Fibroblast of skin of left biceps (primary cell): ENCODE measurements around the gene ENTR1.
A peak's percentile ranks its signal among the peaks of the same experiment; 100 is the strongest.

Source experiments
- DNase-seq, 2 experiments: peaks; one replicate each; pipeline ENCODE4 v3.0.0-alpha.2; 2013; ENCODE audit warnings: low read depth in 2 of 2

ENTR1 gene, protein sequence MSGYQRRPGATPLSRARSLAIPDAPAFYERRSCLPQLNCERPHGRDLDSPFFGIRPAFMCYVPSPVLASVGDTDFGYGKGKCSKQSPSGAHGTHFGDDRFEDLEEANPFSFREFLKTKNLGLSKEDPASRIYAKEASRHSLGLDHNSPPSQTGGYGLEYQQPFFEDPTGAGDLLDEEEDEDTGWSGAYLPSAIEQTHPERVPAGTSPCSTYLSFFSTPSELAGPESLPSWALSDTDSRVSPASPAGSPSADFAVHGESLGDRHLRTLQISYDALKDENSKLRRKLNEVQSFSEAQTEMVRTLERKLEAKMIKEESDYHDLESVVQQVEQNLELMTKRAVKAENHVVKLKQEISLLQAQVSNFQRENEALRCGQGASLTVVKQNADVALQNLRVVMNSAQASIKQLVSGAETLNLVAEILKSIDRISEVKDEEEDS

DNA sequence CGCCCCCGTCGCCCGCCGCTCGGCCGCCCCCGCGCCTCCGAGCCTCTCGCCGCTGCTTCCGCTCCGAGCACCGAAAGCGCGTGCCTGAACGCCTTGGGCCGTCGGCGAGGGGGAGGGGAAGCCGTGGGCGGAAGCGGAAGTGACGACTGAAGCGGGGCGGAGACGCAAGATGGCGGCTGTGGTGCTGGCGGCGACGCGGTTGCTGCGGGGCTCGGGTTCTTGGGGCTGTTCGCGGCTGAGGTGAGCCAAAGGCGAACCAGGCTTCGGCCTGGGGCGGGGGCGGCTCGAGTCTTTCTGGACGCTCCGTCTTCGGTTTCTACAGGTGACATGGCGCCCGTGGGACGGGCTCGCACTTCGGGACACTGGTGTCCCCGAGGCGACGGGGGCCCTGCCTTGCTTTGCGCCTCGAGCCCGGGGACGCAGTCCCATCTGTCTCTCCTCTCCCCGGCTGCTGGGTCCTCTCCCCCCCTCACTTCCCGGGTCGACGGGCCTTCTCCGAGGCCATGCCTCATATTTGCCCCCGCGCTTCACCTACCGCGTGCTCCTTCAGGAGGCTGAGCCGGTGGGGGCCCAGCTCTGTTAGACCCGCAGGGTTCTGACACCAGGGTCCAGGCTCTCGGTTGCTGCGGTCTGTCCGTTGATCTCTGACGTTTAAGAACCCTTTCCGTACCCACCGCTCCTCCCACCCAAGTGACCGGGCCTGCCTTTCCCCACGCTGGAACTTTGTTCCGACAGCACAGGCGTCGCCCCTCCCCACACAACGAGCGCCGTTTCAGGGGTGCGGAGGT, at the start of gene ENTR1, which contains the start of gene PMPCA:
TSS of gene ENTR1 (minus strand) at position 115 of the 788 bp plus-strand sequence. CDS start 217 bp downstream, outside the sequence.
TSS of gene PMPCA (plus strand) at position 159 of the 788 bp plus-strand sequence. CDS start at position 170, 11 bp downstream.
- DNase-seq, result peak; percentile 53 to 55

DNA sequence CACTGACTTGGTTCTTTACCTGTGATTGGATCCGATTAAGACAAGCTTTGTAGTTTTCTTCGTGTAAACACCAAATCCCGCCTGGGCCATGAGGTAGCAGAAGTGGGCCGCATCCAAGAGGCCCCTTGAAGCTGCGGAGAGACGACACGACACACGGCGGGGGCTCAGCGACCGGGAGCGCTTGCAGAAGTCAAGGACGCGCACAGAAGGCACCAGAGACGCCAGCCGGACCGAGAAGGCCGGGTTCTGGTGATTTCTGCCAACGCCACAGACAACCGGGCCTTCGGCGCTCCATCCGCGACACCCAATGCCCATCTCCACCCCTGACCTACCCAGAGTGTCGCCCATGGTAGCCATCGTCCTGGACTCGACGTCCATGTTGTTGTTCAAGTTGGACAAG, 49.0 kb upstream of the ENTR1 start:
- DNase-seq, result no peak

DNA sequence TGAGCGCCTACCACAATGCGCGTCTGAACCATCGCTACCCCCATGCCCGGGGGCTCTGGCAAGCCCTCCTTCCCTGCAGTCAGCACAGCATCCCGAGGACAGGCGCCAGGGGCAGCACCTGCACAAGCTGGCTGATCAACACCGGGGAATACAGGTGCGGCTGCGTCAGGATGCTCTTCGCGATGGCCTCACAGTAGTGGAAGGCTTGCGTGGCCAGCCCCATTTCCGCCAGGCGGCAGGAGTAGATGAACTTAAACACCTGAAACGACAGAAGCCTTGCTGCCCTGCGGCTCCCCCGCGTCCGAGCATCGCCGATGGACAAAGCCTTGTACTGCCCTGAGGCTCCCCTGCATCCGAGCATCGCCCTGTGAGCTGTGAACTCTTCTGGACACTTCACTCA, 46.9 kb upstream of the ENTR1 start:
- no peak for DNase-seq

DNA sequence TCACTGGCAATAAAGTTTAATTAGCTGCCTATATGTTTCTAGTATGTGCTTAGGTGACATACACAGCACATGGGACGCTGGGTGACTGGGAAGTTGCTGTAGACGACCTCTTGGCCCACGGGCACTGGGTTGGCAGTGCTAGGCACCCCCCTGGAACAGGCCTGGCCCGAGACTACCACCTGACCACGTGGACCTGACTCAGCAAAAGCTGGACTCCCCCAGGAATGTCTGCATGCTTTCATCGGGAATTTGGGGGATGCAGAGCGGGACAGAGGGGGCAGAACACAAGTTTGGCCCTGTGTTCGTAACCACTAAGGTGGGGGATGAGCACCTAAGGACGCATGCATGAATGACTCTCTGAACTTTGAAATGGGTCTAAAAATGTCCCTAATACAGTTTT, 45.8 kb upstream of the ENTR1 start:
- no peak for DNase-seq

DNA sequence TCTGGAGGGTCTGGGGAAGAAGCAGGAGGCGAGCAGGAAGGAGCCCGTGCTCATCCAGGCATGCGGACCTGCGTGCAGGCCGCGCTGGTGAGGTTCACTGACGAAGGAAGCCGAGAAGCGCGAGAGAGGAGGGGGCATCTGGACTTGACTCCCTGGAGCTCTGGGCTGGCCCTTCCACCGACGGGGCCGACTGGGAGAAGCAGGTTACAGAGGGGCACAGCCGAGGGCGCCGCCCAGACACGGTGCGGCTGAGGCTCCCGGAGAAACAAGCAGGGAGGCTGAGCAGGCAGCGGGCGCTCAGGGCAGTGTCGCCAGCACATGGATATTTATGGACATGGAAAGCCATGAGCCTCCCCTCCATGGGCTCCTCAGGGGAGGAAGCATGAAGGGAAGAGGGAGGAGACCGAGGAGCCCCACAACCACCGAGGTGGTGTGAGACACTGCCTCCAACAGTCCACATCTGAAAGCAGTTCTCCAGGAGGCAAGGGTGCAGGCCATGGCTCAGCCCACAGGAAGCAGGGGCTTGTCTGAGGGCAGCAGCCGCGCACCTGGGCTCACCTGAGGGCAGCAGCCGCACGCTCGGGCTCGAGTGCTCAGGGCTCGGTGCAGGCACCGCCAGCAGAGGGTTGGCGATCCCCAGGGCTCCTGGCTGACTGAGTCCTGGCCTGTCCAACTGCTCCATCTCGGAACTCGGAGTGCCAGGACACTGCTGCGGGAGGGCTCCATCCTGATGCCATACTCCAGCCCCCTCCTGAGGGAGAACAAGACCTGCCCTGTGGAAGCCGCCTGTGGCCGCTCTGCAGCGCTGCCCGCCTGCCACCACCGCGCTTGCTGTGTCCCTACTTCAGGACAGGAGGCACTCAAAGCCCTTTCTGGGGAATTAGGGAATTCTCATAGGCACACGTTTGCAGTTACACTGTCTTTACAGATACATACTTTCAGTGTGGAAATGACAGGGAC, 44.9 kb upstream of the ENTR1 start:
- DNase-seq, result no peak

DNA sequence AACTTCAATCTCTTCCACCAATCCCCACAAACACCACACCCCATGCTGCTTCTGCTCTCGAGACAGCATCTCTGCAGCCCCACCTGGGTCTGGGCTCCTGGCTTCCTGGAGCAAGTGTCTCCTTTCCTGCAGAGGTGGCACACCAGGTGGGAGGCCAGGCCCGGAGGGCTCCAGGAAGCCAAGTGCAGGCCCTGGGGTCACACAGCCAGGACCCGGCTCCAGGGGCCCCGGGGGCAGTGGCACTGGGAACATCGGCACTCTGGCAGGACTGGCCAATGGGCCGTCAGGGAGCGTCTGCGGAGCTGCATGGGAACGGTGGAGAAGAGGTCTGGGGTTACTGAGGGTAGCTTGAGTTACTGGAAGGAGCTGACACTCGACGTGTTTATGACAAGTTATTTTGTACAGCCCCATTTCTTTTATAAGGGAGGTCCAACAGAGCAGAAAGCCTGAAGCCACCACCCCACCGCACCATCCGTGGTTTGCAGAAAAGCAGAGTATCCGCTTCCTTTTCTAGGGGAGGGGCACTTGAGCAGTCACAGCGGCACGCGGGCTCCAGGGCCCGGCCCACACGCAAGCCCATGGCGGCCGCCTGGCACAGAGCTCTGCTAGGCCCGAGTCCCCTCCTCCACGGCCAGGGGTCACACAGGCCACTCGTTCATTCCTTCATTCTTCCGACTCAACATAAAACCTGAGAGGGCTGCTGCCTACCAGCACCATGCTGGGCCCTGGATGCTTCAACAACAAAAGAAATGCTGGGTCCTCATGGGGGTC, 43.8 kb upstream of the ENTR1 start:
- DNase-seq, result no peak

DNA sequence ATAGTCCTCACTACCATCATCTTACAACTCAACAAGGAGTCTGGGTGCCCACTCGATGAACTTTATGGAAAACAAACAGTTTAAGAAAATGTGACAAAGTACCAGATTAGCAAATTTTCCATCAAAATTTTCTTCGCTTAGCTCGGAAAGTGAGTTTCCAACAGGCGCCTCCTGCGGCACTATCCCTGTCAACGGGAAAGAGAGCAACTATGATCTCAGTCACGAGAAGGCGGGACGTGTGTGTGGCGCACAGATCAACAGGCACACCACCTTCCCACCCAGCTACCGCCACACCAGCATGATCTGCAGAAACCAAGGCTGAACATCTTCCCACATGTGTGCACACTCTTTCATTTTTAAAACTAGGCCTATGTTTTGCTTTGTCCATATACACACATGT, 42.9 kb upstream of the ENTR1 start:
- no peak for DNase-seq

DNA sequence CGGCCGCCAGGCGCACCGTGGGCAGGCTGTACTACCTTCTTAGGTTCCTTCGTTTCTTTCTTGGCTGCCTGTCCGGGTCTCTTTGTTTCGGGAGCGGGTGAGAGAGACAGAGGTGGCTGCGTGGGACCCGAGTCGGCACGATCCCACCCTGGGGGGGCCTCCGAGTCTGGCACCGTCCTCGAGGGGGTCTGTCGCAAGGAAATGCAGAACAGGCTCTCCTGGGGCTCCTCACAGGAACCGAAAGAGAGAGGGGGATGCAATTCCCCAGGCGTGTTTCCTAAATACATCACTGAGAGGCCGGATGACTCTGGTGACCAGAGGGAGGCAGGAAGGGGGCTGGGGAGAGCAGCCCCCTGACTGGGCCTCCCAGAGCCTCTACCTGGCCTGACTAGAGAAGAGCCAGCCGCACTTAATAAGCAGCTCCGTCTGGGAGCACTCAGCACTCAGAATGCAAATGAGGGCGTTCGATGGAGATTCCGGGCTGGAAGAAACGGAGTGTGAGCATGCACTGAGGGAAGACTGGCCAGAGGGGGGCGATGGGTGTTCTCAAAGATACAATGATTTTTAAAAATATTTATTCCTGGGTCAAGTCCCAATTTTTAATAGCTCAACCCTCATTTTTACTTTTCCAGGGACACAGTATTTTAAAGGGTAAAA, 40.9 kb upstream of the ENTR1 start:
- no peak for DNase-seq

DNA sequence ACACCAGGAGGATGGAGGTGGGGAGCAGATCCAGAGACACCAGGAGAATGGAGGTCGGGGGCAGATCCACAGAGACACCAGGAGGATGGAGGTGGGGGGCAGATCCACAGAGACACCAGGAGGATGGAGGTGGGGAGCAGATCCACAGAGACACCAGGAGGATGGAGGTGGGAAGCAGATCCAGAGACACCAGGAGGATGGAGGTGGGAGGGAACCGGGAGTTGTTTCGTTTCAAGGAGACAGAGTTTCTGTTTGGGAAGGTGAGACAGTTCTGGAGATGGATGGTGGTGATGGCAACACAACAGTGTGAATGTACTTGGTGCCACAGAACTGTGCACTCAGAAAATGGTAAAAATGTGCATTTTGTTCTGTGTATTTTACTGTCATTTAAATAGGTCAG, 38.2 kb upstream of the ENTR1 start:
- no peak for DNase-seq

DNA sequence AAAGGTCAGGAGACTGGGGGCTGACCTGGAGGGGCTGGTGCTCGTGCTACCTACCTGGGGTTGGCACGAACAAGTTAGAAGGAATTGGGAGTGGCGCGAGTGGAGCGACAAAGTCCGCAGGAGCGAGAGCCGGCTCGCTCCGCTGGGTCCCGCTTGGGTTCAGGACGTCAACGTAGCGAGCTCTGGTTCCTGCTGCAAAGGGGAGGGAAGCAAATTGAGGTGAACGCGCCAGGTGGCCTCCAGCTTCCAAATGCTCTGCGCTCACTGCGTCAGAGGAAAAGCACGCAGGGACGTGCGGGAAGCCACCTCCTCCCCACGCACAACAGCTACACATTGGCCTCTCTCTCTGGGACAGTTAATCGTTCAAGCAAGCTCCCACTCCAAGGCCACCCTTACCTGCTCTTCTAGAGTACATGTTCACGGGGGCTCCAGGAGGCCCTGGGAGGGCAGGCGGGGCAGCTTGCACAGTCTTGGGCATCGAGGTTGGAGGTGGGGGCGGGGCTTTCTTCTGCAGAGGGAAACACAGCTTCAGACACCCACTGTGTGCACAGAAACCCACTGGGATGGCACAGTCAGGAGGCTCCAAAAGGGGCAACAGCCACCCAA, 36.9 kb upstream of the ENTR1 start:
- DNase-seq, result no peak

DNA sequence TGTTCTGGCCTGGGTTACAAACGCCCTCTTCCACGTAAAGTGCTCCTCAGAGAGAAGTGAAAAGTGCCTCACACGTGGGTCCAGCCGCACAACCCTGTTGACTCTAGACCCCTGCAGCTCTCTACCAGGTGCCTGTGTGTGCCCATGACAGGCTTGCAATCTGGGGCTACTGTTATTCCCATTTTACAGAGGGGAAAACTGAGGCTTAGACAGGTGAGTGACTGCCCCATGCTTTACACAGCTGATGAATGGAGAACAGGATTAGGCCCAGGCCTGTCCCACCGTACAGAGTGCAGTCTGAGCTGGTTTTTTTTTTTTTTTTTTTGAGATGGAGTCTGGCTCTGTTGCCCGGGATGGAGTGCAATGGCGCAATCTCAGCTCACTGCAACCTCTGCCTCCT, 35.4 kb upstream of the ENTR1 start:
- DNase-seq, result no peak

DNA sequence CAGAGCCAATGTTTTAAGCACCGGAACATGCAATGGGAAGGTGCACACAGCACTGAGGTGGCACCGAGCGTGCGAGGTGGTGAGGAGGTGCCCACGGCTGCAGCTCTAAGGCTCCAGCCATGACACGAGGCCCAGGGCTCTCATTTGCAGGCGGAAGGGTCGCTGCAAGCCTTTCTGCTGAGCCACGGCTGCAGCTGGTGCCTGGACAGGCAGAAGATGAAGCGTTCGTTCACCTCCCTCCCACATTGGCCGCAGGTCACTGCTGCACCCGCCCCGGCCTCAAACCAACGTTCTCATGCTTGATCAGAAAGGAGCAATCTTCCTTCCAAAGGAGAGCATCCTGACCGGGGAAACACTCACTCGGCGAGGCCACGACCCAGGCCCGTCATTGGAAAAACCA, 33.7 kb upstream of the ENTR1 start:
- DNase-seq, result no peak

DNA sequence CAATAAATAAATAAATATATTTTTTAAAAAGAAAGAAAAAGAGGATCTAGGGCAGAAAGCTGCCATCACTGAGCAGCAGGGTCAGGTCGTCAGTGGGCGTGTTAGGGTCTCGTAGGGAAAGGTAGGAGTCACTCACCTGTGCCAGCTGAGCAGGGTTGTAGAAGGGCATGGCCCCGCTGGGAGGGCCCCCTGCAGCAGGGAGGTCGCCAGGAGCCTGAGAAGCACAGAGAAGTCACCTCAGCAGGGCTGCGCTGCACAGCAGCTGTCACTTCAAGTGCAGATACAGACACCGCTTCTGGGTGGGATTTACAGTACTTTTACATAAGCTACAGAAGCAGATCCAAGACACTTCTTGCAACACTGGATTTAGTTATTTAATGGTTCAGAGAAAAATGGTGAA, 33.3 kb upstream of the ENTR1 start:
- no peak for DNase-seq

DNA sequence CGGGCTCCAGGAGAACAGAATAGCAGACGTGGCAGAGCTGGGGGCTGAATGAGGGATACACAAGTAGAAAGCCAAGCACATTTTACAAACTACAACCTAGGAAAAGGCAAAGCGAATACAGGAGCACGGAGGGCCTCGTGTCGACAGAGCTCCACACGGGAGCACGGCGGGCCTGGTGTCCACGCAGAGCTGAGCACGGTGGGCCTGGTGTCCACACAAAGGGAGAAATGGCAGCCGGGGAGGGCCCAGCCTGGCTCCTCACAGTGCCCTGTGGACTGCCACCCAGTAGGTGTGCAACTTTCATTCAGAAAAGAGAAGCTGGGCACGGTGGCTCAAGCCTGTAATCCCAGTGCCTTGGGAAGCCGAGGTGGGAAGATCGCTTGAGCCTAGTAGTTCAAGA, 32.7 kb upstream of the ENTR1 start:
- no peak for DNase-seq

DNA sequence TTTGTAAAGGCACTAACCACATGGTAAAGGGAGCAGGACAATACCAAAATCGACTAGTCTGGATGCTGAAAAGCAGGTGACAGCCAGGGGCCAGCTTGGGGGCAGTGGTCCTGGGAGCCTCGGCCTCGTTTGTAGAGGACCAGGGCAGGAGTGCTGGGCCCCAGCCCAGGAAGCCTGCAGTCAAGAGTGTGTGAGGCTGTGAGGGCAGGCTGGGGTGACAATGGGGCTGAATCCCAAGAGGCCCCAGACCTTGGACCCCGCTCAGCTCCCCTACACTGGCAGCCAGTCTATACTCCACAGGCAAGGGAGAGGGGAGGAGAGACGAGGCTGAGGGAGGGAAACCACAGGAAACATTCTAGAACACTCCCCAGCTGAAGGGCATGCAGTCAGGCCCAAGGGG, 31.9 kb upstream of the ENTR1 start:
- DNase-seq, result no peak

DNA sequence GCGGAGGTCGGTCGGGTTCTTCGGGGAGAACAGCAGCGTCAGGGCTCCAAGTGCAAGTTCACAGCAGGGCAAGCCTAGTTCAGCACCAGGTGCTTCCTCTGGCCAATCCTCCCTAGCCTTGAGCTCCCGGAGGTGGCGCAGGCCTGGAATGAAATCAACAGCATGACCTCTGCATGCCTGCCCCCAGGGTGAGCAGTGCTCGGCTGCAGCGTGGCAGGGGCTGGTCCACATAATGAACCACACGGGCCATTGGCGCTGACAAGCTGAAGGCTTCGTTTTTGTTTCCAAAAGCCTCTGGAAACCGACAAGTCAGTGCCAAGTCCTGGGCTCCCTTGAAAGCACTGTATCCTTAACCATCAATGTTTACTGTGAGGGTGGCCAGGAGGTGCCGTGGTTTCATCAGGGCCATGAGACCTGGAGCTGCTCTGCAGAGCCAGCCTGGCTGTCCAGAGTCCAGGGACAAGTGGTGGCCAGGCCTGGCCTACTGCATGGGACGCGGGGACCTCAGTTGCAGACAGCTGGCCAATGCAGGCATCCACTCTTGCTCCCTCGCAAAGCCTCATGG, 31.3 kb upstream of the ENTR1 start:
- no peak for DNase-seq

DNA sequence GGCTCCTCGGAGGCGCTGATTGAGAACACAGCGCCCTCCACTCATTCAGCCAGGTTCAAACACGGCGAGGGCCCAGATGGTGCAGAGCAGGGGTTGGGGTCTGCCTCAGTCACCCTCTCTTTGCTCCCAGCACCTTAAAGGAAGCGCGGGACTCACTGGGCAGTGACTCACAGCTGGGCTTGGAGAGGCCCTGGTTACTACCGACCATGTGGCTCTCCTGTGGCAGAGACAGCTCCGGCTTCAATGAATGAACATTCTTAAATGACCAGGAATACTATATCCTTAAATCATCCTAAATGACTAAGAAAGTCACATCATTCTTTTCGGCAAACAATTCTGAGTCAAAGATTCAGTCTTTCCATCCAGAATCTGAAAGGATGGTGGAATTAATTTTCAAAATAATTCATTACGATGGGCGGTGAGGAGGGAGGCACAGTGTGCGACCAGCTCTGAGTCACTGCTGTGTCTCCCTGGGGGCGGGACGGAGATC, 30.8 kb upstream of the ENTR1 start:
- DNase-seq, result no peak

DNA sequence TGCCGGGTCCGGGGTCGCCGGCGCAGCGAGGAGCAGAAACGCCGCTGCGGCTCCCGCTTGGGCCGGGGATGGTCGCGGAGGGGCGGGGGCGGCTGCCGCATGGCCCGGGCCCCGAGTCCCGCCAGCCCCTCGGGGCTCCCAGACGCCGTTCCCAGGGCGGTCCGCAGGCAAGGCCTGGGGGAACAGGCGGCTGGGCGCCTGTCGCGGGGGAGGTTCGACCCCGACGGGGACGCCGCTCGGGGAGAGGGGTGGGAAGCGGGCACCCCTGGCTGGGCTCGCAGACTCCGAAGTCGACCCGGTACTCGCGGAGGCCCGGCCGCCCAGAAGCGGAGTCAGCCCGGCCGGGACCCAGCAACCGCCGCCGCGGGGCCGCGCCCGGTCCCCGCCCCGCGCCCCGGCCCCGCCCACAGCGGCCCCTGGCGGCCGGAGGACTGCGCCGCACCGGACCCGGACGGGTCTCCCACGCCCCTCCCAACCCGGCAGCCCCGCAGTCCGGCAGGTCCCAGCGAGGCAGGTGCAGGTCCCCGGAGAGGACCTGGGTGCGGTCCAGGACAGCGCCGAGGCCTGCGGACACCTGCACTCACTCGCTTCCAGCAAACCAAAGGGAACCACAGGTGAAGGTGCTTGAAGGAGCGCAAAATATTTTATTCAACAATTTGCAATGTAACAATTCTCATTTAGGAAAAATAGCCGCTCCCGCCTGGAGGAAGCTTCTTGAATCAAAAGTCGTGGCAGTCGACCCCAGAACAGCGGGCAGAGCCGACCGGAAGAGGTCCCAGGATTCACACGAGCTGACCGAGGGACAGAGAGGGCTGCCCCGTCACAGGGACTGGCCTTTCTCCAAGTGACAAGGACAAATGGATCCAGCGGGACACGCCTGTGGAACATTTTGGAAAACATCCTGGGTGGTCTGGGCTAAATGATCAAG, 29.3 kb upstream of the ENTR1 start, which contains the start of gene INPP5E:
TSS of gene INPP5E (minus strand) at position 365 of the 928 bp plus-strand sequence. CDS start 426 bp downstream, outside the sequence.
- peak; percentile 25 to 38 for DNase-seq
